GM18508 (cell line): ENCODE measurements around the gene TDRD6.
"Not testable (repeated sequence)": the region's sequence is repeated elsewhere in the genome, so short reads cannot be mapped to it uniquely, and the experiment has no call there.

Experiments
- ATAC-seq: cut with Tn5 transposase; IDR thresholded peaks from one replicate; pipeline ENCODE4 v1.9.1; 2021; ENCODE audit warnings: moderate number of reproducible peaks; ENCODE audit not compliant: insufficient read depth, unreplicated experiment

Gene TDRD6

DNA sequence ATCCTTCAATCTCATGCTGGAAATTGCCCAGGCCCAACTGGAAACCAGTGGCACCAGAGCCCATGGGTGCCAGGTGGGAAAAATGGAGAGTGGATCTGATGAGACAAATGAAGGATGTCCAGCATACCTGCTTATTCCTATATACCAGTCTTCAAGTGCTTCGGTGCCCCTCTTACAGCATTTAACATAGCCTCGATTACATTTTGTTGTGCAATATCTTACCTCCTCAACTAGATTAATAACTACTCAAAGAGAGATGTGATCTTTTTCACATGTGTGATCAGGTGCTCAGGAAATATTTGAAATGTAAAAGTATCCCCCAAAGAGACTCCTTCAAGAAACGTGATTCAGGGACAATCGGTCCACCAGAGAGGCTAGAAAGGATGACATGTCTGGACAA lies 54.2 kb downstream of the TDRD6 start:
- ATAC-seq, result no peak

GRCh38 chr6:46743425-46744158 lies 55.9 kb downstream of the TDRD6 start:
- ATAC-seq, result no peak

DNA sequence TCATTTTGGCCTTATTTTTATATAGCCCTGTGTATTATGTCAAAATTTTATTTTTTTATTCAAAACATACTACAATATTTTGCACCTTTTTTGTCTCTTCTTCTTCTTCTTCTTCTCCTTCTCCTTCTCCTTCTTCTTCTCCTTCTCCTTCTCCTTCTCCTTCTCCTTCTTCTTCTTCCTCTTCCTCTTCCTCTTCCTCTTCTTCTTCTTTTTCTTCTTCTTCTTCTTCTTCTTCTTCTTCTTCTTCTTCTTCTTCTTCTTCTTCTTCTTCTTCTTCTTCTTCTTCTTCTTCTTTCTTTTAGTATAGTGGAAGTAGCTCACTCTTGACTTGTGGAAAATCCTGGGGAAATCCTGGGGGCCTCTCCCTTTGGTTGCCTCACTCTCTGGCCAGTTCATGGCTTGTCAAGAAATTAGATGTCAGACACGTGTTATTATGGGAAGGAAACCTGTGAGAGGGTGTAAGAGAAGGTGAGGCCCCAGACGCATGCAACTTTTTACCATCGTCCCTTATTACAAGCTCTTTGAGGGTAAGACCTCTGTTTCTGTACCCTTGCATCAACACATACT lies 56.6 kb downstream of the TDRD6 start:
- ATAC-seq, result not testable (repeated sequence)

DNA sequence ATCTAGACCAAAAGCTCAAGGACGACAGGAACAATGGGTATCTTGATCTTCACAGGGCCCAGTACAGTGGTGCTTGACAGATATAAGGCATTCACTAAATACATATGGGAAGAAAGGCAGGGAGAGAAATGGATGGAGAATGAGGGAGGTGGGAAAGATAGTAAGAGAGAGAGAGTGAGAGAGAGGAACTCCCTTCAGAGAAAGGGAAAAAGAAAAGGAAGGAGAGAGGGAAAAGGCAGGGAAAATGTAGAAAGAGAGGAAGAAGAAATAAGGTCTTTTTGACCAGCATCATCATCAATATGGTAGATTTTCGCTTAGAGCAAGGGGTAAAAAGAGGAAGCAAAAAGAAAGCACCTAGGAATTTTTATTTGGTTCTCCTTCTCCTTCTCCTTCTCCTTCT lies 58.3 kb downstream of the TDRD6 start:
- no peak for ATAC-seq

DNA sequence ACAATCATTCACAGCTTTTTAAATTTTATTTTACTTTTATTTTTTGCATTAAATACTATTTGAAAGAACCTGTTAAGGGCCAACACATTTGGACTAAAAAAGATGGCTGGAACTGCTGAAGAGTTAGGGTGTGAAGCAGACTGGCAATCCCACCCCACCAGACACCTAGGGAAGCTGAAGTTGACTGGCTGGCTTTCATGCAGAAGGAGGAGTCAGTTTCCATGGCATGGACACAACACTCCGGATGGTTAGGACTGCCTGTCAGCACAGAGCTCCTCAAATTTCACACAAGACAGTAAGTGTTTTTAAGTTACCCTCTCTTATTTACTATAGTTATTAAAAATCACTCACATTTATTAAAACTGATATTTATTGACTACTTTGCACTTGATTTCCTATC lies 59.0 kb downstream of the TDRD6 start, which contains the start of gene ANKRD66:
ANKRD66 (plus strand) TSS at position 238 of the 400 bp plus-strand sequence. CDS start 5,016 bp downstream, outside the sequence.
- ATAC-seq, result no peak

GRCh38 chr6:46748940-46749503 lies 61.3 kb downstream of the TDRD6 start:
- no peak for ATAC-seq

- ATAC-seq, result no peak
Measured at GRCh38 chr6:46749731-46750130, 62.0 kb downstream of the TDRD6 start.

- ATAC-seq, result no peak
Measured at GRCh38 chr6:46751658-46752057, 64.0 kb downstream of the TDRD6 start.
